MM.1S (cell line): ENCODE measurements around the gene TXNDC11.
A peak's percentile ranks its signal among the peaks of the same experiment; 100 is the strongest.

Source experiments
- DNase-seq: peaks from one replicate; pipeline ENCODE4 v3.0.0-alpha.2; 2015
- H2AFZ ChIP-seq: fragments of 300-600 bp; sonication (generic); 2 replicates; pipeline ENCODE4 v1.6.0; 2016; ENCODE audit warnings: antibody characterized with exemption, low read length
- H3F3A ChIP-seq: fragments of 300-600 bp; sonication (generic); 2 replicates; pipeline ENCODE4 v1.6.1; 2016; ENCODE audit warnings: mild to moderate bottlenecking, antibody characterized with exemption, low read length, moderate library complexity, mixed read lengths; ENCODE audit not compliant: insufficient read depth
- H3K27ac ChIP-seq: fragments of 300-600 bp; sonication (generic); 2 replicates; pipeline ENCODE4 v1.5.1; 2016; ENCODE audit warnings: mild to moderate bottlenecking, low read length
- H3K27me3 ChIP-seq: fragments of 300-600 bp; sonication (generic); replicated peaks from 2 replicates; pipeline ENCODE4 v1.6.0; 2016; ENCODE audit warnings: low read length; ENCODE audit not compliant: insufficient read depth
- H3K36me3 ChIP-seq: fragments of 300-600 bp; sonication (generic); replicated peaks from 2 replicates; pipeline ENCODE4 v1.6.1; 2016; ENCODE audit warnings: mild to moderate bottlenecking, low read length, mixed read lengths; ENCODE audit not compliant: insufficient read depth
- H3K4me1 ChIP-seq: fragments of 300-600 bp; sonication (generic); 2 replicates; pipeline ENCODE4 v1.6.1; 2016; ENCODE audit warnings: low read length, mixed read lengths
- H3K4me2 ChIP-seq: fragments of 300-600 bp; sonication (generic); 2 replicates; pipeline ENCODE4 v1.6.0; 2016; ENCODE audit warnings: low read depth, low read length
- H3K4me3 ChIP-seq: fragments of 300-600 bp; sonication (generic); 2 replicates; pipeline ENCODE4 v1.5.1; 2016; ENCODE audit warnings: low read length, mixed read lengths
- H3K79me2 ChIP-seq: fragments of 300-600 bp; sonication (generic); 2 replicates; pipeline ENCODE4 v1.6.1; 2016; ENCODE audit warnings: mixed run types, low read length, mixed read lengths
- H3K9ac ChIP-seq: fragments of 300-600 bp; sonication (generic); 2 replicates; pipeline ENCODE4 v1.6.1; 2016; ENCODE audit warnings: low read length, mixed read lengths
- H3K9me2 ChIP-seq: fragments of 300-600 bp; sonication (generic); replicated peaks from 2 replicates; pipeline ENCODE4 v1.6.1; 2016; ENCODE audit warnings: mild to moderate bottlenecking, low read length, mixed read lengths; ENCODE audit not compliant: insufficient read depth
- H3K9me3 ChIP-seq: fragments of 300-600 bp; sonication (generic); replicated peaks from 2 replicates; pipeline ENCODE4 v1.6.1; 2016; ENCODE audit warnings: mild to moderate bottlenecking, low read length, mixed read lengths; ENCODE audit not compliant: insufficient read depth
- H4K20me1 ChIP-seq: fragments of 300-600 bp; sonication (generic); 2 replicates; pipeline ENCODE4 v1.6.1; 2016; ENCODE audit warnings: mild to moderate bottlenecking, low read length, moderate library complexity, mixed read lengths; ENCODE audit not compliant: insufficient read depth
- CTCF ChIP-seq: fragments of 300-600 bp; sonication (generic); IDR thresholded peaks from 2 replicates; pipeline ENCODE4 v1.5.1; 2016; ENCODE audit warnings: antibody characterized with exemption, low read length, mixed read lengths
- EZH2 ChIP-seq: fragments of 300-600 bp; sonication (generic); optimal IDR thresholded peaks from 2 replicates; pipeline ENCODE3; 2017; ENCODE audit warnings: low read depth, mild to moderate bottlenecking, antibody characterized with exemption, low read length, mixed read lengths
- EZH2phosphoT487 ChIP-seq: fragments of 300-600 bp; sonication (generic); IDR thresholded peaks from 2 replicates; pipeline ENCODE4 v1.6.1; 2018; ENCODE audit warnings: antibody characterized with exemption, low read length

The TXNDC11 gene

GRCh38 chr16:11682655-11683096 lies 60.0 kb downstream of the TXNDC11 start:
- H3K9me2 ChIP-seq, result no peaks in the 10 kb centered on the region
- H3K27ac ChIP-seq, result peak overlapping the region; percentile 92
- no peak overlapping the region for H2AFZ ChIP-seq
- peak overlapping the region; percentile 45 for H3K4me3 ChIP-seq
- H3K4me1 ChIP-seq, result peaks cover 77% of the 10 kb centered on the region
- no peaks in the 10 kb centered on the region for H3K9me3 ChIP-seq
- H3K27me3 ChIP-seq, result no peaks in the 10 kb centered on the region
- H3K9ac ChIP-seq, result peak overlapping the region; percentile 72
- peaks cover 100% of the 10 kb centered on the region for H3K79me2 ChIP-seq
- DNase-seq, result peak; percentile 64
- peaks cover 36% of the 10 kb centered on the region for H3K36me3 ChIP-seq
- TF ChIP-seq EZH2 (no peak), EZH2phosphoT487 (no peak), CTCF (no peak)
- peaks cover 36% of the 10 kb centered on the region for H4K20me1 ChIP-seq
- H3F3A ChIP-seq, result peaks cover 98% of the 10 kb centered on the region
- peak overlapping the region; percentile 66 for H3K4me2 ChIP-seq

- TF ChIP-seq EZH2, result no peak
- no peak for TF ChIP-seq EZH2phosphoT487
- no peak for TF ChIP-seq CTCF
- Histone ChIP-seq H3F3A (peaks cover 98% of the 10 kb centered on the region), H3K4me3 (peak overlapping the region; percentile 45; the same call in 1 of the 2 replicates), H3K27me3 (no peaks in the 10 kb centered on the region), H3K4me2 (peak overlapping the region; percentile 66), H3K79me2 (peaks cover 100% of the 10 kb centered on the region), H3K36me3 (peaks cover 35% of the 10 kb centered on the region), H2AFZ (no peak overlapping the region), H3K27ac (peak overlapping the region; percentile 92), H3K4me1 (peaks cover 83% of the 10 kb centered on the region), H4K20me1 (peaks cover 40% of the 10 kb centered on the region), H3K9me3 (no peaks in the 10 kb centered on the region), H3K9me2 (no peaks in the 10 kb centered on the region), H3K9ac (peak overlapping the region; percentile 72)
- DNase-seq, result peak; percentile 76
Observed at GRCh38 chr16:11681976-11682654, 60.5 kb downstream of the TXNDC11 start.

DNA sequence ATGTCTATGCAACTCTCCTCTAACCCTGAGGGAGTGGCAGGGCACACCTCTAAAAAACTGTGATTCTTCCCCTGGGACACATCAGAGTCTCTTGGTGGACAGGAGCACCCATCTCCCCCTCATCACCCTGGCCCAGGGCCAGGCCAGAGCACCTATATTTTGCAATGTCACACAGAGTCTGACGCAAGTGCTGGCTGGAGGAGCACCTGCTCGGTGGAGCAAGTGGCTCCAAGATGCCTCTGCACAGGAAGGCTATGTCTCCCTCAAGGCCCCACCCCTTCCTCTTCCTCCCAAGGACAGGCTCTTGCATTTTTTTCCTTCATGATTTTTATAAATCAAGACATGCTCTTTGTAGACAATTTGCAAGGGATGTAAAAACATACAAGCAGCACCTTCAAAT lies 61.1 kb downstream of the TXNDC11 start:
- H4K20me1 ChIP-seq, result peaks cover 41% of the 10 kb centered on the region
- peak overlapping the region; percentile 72 for H3K9ac ChIP-seq
- H3K4me3 ChIP-seq, result peak overlapping the region; percentile 39; the same call in 1 of the 2 replicates
- peaks cover 100% of the 10 kb centered on the region for H3K79me2 ChIP-seq
- H3K27ac ChIP-seq, result peak overlapping the region; percentile 92
- H3K4me1 ChIP-seq, result peaks cover 89% of the 10 kb centered on the region
- H3K36me3 ChIP-seq, result peaks cover 29% of the 10 kb centered on the region
- H3K9me3 ChIP-seq, result no peaks in the 10 kb centered on the region
- H2AFZ ChIP-seq, result no peak overlapping the region
- H3K4me2 ChIP-seq, result peak overlapping the region; percentile 66
- peak; percentile 69 for DNase-seq
- no peaks in the 10 kb centered on the region for H3K27me3 ChIP-seq
- no peaks in the 10 kb centered on the region for H3K9me2 ChIP-seq
- TF ChIP-seq EZH2phosphoT487, result no peak
- no peak for TF ChIP-seq EZH2
- TF ChIP-seq CTCF, result no peak
- H3F3A ChIP-seq, result peaks cover 98% of the 10 kb centered on the region
